HFFc6 (cell line): ENCODE data around the gene CCNH. TPM values are rescaled to one million over a fixed set of nuclear protein-coding genes. Genes with fewer than 3 reads are reported as not detected.

Experiments
- DNase-seq: peaks from one replicate; pipeline ENCODE4 v3.0.0-alpha.2; 2018
- H3K27ac Mint-ChIP-seq: 2 replicates; pipeline ENCODE4 v1.8.0; 2020; ENCODE audit warnings: mild to moderate bottlenecking, mixed read lengths
- H3K27me3 Mint-ChIP-seq: 2 replicates; pipeline ENCODE4 v1.8.0; 2021; ENCODE audit warnings: mild to moderate bottlenecking, moderate library complexity, mixed read lengths; ENCODE audit not compliant: insufficient read depth
- H3K36me3 Mint-ChIP-seq: 2 replicates; pipeline ENCODE4 v1.8.0; 2021; ENCODE audit warnings: low read depth, mixed read lengths
- H3K4me1 Mint-ChIP-seq: 2 replicates; pipeline ENCODE4 v1.8.0; 2020; ENCODE audit warnings: low read depth, mixed read lengths
- H3K4me3 Mint-ChIP-seq: 2 replicates; pipeline ENCODE4 v1.8.0; 2020; ENCODE audit warnings: mild to moderate bottlenecking, moderate library complexity, mixed read lengths
- H3K9me3 Mint-ChIP-seq: 2 replicates; pipeline ENCODE4 v1.8.0; 2020; ENCODE audit warnings: mild to moderate bottlenecking, mixed read lengths
- total RNA-seq, 6 experiments: library from RNA; stranded (reverse); fragmentation: NEBNext Ultra II Directional; extraction: Animal tissue kit (Norgen Biotek cat#: 25700); gene quantifications; 2 replicates in 1 of 6; 3 replicates in 5 of 6; pipeline ENCODE4 v1.2.3, GENCODE V29; 2021
- TF ChIP-seq, protein P1 (sequence below): fragments of 200-600 bp; sonication (generic); IDR thresholded peaks from 2 replicates; pipeline ENCODE4 v1.5.0; 2021; ENCODE audit warnings: antibody characterized with exemption, mild to moderate bottlenecking

CCNH gene
- total RNA-seq, 6 experiments from 2014 or later, result 49.5 to 69.0 (median 66.4) TPM

GRCh38 chr5:87438231-87438630 lies 25.5 kb upstream of the CCNH start:
- no peaks in the 10 kb centered on the region for H3K4me1 Mint-ChIP-seq
- no peaks in the 10 kb centered on the region for H3K36me3 Mint-ChIP-seq
- no peaks in the 10 kb centered on the region for H3K9me3 Mint-ChIP-seq
- no peak overlapping the region for H3K4me3 Mint-ChIP-seq
- no peak overlapping the region for H3K27ac Mint-ChIP-seq
- TF ChIP-seq, protein P1, sequence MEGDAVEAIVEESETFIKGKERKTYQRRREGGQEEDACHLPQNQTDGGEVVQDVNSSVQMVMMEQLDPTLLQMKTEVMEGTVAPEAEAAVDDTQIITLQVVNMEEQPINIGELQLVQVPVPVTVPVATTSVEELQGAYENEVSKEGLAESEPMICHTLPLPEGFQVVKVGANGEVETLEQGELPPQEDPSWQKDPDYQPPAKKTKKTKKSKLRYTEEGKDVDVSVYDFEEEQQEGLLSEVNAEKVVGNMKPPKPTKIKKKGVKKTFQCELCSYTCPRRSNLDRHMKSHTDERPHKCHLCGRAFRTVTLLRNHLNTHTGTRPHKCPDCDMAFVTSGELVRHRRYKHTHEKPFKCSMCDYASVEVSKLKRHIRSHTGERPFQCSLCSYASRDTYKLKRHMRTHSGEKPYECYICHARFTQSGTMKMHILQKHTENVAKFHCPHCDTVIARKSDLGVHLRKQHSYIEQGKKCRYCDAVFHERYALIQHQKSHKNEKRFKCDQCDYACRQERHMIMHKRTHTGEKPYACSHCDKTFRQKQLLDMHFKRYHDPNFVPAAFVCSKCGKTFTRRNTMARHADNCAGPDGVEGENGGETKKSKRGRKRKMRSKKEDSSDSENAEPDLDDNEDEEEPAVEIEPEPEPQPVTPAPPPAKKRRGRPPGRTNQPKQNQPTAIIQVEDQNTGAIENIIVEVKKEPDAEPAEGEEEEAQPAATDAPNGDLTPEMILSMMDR, result no peak
- no peak for DNase-seq
- peaks cover 4% of the 10 kb centered on the region; the same call in 1 of the 2 replicates for H3K27me3 Mint-ChIP-seq

DNA sequence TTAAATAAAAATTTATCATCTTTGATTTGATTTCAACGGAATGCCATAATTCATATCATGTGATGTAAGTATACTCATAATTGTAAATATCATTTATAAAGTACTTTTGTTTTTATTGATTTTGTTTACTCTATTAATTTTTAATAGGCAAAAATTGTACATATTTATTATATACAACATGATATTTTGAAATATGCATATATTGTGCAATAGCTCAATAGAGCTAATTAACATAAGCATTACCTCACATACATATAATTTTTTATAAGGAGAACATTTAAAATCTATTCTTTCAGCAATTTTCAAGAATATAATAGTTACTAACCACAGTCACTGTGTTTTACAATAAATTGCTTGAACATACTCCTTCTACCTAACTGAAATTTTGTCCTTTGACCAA lies 25.0 kb upstream of the CCNH start:
- Mint-ChIP-seq H3K36me3 (no peaks in the 10 kb centered on the region), H3K27ac (no peak overlapping the region), H3K9me3 (no peaks in the 10 kb centered on the region), H3K27me3 (peaks cover 4% of the 10 kb centered on the region; the same call in 1 of the 2 replicates), H3K4me3 (no peak overlapping the region), H3K4me1 (no peaks in the 10 kb centered on the region)
- DNase-seq, result no peak
- TF ChIP-seq, protein P1, result no peak

DNA sequence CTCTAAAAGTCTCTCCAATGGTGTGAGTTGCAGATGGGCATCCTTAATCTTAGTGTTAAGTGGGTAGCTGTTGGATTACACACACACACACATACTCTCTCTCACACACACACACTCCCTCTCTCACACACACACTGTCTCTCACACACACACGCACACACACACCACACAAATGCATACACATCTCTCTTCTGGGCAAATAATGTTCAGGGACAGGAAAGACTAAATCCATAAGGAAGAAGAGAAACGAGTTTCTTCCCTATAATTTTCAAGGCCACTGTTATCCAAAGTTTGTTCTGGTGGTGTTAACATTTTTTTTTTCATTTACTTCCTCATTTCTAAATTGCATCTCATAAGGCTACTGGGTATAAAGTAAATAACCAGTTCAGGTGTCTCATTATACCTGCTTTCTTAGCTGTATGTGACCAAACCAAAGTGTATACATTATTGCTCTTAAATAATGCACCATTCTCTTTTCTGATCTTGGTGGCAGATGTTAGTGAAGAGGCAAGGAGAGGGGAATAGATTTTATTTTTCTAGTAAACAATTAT lies 22.5 kb upstream of the CCNH start:
- Mint-ChIP-seq H3K4me3 (no peak overlapping the region), H3K36me3 (no peaks in the 10 kb centered on the region), H3K9me3 (no peaks in the 10 kb centered on the region), H3K4me1 (no peaks in the 10 kb centered on the region), H3K27me3 (peaks cover 3% of the 10 kb centered on the region; the same call in 1 of the 2 replicates), H3K27ac (no peak overlapping the region)
- DNase-seq, result no peak
- TF ChIP-seq, protein P1, result no peak

- H3K4me3 Mint-ChIP-seq, result no peak overlapping the region
- no peak for DNase-seq
- peaks cover 3% of the 10 kb centered on the region; the same call in 1 of the 2 replicates for H3K27me3 Mint-ChIP-seq
- H3K27ac Mint-ChIP-seq, result no peak overlapping the region
- TF ChIP-seq, protein P1, result no peak
- no peaks in the 10 kb centered on the region for H3K9me3 Mint-ChIP-seq
- H3K36me3 Mint-ChIP-seq, result no peaks in the 10 kb centered on the region
- no peaks in the 10 kb centered on the region for H3K4me1 Mint-ChIP-seq
Observed at GRCh38 chr5:87434461-87434860, 21.7 kb upstream of the CCNH start.

DNA sequence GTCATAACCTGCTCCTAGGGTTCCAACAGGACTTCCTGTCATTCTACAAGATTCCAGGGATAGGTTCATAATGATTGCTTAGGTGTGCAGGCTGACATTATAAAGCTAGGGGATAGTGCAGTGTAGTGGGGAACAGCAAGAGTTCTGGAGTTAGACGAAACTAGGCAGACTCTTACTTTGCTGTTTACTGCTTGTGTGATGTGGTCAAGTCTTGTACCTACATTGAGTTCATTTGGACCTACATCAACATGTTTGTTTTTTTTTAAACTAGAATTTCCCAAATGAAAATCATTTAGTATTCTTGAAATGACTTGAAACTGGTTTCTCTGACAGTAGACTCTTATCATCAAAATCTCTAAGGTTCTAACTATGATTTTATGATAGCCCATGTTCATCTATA lies 21.2 kb upstream of the CCNH start:
- Mint-ChIP-seq H3K9me3 (no peaks in the 10 kb centered on the region), H3K4me3 (no peak overlapping the region), H3K27me3 (peaks cover 3% of the 10 kb centered on the region; the same call in 1 of the 2 replicates), H3K36me3 (no peaks in the 10 kb centered on the region), H3K4me1 (no peaks in the 10 kb centered on the region), H3K27ac (no peak overlapping the region)
- no peak for DNase-seq
- TF ChIP-seq, protein P1, result no peak
